Calu3 (cell line): Measurements from ENCODE around the gene WNT4. TPM values are rescaled to one million over a fixed set of nuclear protein-coding genes. Genes with fewer than 3 reads are reported as not detected.

Source experiments
- BruUV-seq: library from RNA; stranded (reverse); fragments of 400-500 nt; replicated peaks from 2 replicates; lab custom pipeline; 2021; lab: Mats Ljungman, UMichigan
- CTCF ChIA-PET: fragments of 300-600 bp; sonication (Branson Sonifier 250); formaldehyde crosslinking; loops from one replicate; lab custom pipeline; 2022; ENCODE audit warnings: antibody characterized with exemption; lab: Charles Lee
- DNase-seq: peaks from one replicate; pipeline ENCODE4 v3.0.0; 2022
- H3K27ac Mint-ChIP-seq: one replicate; pipeline ENCODE4 v1.8.0; 2022; ENCODE audit warnings: mixed read lengths; ENCODE audit not compliant: unreplicated experiment
- H3K27me3 Mint-ChIP-seq: one replicate; pipeline ENCODE4 v1.8.0; 2022; ENCODE audit warnings: mixed read lengths; ENCODE audit not compliant: unreplicated experiment
- H3K36me3 Mint-ChIP-seq: one replicate; pipeline ENCODE4 v1.8.0; 2022; ENCODE audit warnings: mild to moderate bottlenecking, moderate library complexity, mixed read lengths; ENCODE audit not compliant: insufficient read depth, unreplicated experiment
- H3K4me1 Mint-ChIP-seq: one replicate; pipeline ENCODE4 v1.8.0; 2022; ENCODE audit warnings: mild to moderate bottlenecking, low read depth, mixed read lengths; ENCODE audit not compliant: unreplicated experiment
- H3K4me3 Mint-ChIP-seq: one replicate; pipeline ENCODE4 v1.8.0; 2022; ENCODE audit warnings: mild to moderate bottlenecking, low read depth, moderate library complexity, mixed read lengths; ENCODE audit not compliant: unreplicated experiment
- H3K9me3 Mint-ChIP-seq: one replicate; pipeline ENCODE4 v1.8.0; 2022; ENCODE audit warnings: low read depth, mixed read lengths; ENCODE audit not compliant: unreplicated experiment
- intact Hi-C: fragments of 100-400 bp; cut with micrococcal nuclease; formaldehyde crosslinking; loops from one replicate; pipeline ENCODE4 v1.10.0; 2022; ENCODE audit not compliant: unreplicated experiment
- total RNA-seq: library from RNA; stranded (reverse); gene quantifications from 2 replicates; pipeline ENCODE4 v1.2.3, GENCODE V29; 2022
- TF ChIP-seq, protein P1 (sequence below): fragments of 200-600 bp; IDR thresholded peaks from one replicate; pipeline ENCODE4 v1.8.0; 2022; ENCODE audit warnings: antibody characterized with exemption; ENCODE audit not compliant: unreplicated experiment

Gene WNT4
- total RNA-seq, 1 experiment from 2014 or later: 1.9 TPM

DNA sequence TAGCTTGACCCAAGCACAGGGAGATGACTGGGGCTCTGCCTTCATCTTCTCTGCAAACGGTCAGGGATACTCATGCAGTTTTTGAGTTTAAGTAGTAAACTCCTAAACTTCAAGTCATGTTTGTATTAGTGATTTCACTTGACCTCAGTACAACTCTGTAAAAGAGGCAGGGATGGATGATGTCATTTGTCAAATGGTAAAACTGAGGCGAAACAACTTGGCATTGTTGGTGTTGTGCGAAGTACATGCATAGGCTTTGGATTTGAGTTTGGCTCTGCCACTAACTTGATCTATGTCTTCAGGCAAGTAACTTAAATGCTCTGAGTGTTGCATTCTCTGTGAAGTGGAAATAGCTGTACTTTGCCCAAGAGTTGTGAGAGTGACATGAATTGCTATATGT, 42.7 kb downstream of the WNT4 start:
- BruUV-seq: no TSS peak
- H3K9me3 Mint-ChIP-seq: no peaks in the 10 kb centered on the region
- TF ChIP-seq, protein P1, sequence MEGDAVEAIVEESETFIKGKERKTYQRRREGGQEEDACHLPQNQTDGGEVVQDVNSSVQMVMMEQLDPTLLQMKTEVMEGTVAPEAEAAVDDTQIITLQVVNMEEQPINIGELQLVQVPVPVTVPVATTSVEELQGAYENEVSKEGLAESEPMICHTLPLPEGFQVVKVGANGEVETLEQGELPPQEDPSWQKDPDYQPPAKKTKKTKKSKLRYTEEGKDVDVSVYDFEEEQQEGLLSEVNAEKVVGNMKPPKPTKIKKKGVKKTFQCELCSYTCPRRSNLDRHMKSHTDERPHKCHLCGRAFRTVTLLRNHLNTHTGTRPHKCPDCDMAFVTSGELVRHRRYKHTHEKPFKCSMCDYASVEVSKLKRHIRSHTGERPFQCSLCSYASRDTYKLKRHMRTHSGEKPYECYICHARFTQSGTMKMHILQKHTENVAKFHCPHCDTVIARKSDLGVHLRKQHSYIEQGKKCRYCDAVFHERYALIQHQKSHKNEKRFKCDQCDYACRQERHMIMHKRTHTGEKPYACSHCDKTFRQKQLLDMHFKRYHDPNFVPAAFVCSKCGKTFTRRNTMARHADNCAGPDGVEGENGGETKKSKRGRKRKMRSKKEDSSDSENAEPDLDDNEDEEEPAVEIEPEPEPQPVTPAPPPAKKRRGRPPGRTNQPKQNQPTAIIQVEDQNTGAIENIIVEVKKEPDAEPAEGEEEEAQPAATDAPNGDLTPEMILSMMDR: no peak
- intact Hi-C loops: loop anchor here (10.0 kb wide), 1 partner anchor 315 kb away; no protein-coding TSS in a partner anchor
- H3K4me3 Mint-ChIP-seq: no peak overlapping the region
- no peak overlapping the region for H3K27ac Mint-ChIP-seq
- H3K4me1 Mint-ChIP-seq: no peaks in the 10 kb centered on the region
- H3K27me3 Mint-ChIP-seq: no peaks in the 10 kb centered on the region
- CTCF ChIA-PET: interaction anchor here (0.7 kb wide), 1 partner anchor 361 kb away, joined by 3 read pairs; no protein-coding TSS in a partner anchor
- no peak for DNase-seq
- peaks cover 32% of the 10 kb centered on the region for H3K36me3 Mint-ChIP-seq

DNA sequence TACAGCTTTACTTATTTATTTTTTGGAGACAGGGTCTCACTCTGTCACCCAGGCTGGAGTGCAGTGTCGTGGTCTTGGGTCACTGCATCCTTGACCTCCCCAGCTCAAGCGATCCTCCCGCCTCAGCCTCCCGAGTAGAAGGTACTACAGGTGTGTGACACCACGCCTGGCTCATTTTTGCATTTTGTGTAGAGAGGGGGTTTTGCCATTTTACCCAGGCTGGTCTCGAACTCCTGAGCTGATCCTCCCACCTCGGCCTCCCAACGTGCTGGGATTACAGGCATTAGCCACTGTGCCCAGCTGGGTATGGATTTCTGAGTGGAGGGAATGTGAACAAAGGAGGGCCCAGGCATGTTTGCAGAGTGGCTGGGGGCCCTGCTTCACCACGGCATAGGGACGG, 44.1 kb downstream of the WNT4 start:
- Mint-ChIP-seq H3K27me3 (no peaks in the 10 kb centered on the region), H3K4me1 (no peaks in the 10 kb centered on the region), H3K9me3 (no peaks in the 10 kb centered on the region), H3K27ac (no peak overlapping the region), H3K36me3 (peaks cover 36% of the 10 kb centered on the region), H3K4me3 (no peak overlapping the region)
- CTCF ChIA-PET: interaction anchor here (0.6 to 1.6 kb wide), 2 partner anchors 59 to 94 kb away, joined by 3 to 4 read pairs; no protein-coding TSS in a partner anchor
- intact Hi-C loops: no loop called here
- TF ChIP-seq, protein P1: no peak
- BruUV-seq: no TSS peak
- no peak for DNase-seq

DNA sequence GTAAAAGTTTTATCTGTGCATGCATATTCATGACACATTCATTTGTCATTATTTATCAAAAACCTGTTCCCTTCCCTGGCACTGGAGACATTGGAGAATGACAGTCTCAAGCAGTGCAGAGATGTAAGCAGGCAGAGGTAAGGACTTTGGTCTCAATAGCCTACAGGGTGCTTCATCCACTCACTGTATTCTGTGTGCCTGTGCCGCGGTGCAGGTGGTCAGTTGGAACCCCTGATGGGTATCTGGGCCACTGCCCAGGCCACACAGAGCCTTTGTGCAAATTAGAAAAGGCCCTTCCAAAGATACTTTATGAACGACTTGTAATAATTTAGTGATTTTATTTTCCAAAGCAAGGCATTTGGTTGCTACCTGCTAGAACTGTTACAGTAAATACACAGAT, 46.4 kb downstream of the WNT4 start:
- intact Hi-C loops: no loop called here
- TF ChIP-seq, protein P1: no peak
- H3K27ac Mint-ChIP-seq: no peak overlapping the region
- H3K9me3 Mint-ChIP-seq: no peaks in the 10 kb centered on the region
- CTCF ChIA-PET: no interaction called here
- H3K27me3 Mint-ChIP-seq: no peaks in the 10 kb centered on the region
- H3K4me1 Mint-ChIP-seq: no peaks in the 10 kb centered on the region
- H3K36me3 Mint-ChIP-seq: peaks cover 42% of the 10 kb centered on the region
- BruUV-seq: no TSS peak
- DNase-seq: no peak
- no peak overlapping the region for H3K4me3 Mint-ChIP-seq

DNA sequence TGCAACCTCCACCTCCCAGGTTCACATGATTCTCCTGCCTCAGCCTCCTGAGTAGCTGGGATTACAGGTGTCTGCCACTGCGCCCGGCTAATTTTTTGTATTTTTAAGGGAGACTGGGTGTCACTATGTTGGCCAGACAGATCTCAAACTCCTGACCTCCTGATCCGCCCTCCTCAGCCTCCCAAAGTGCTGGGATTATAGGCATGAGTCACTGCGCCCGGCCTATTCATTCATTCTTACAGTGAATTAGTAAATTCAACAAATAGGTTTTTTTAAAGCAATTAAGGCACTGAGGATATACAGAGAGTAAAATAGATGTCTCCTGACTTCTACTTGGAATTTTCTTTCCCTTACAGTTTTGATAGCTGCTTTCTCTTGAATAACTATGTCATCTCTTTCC, 46.9 kb downstream of the WNT4 start:
- Mint-ChIP-seq H3K27ac (no peak overlapping the region), H3K36me3 (peaks cover 43% of the 10 kb centered on the region), H3K4me1 (peaks cover 3% of the 10 kb centered on the region), H3K4me3 (no peak overlapping the region), H3K27me3 (no peaks in the 10 kb centered on the region), H3K9me3 (no peaks in the 10 kb centered on the region)
- BruUV-seq: no TSS peak
- no peak for DNase-seq
- TF ChIP-seq, protein P1: no peak
- CTCF ChIA-PET: interaction anchor here (0.6 kb wide), 1 partner anchor 68 kb away, joined by 7 read pairs; no protein-coding TSS in a partner anchor
- intact Hi-C loops: no loop called here
